Colonic mucosa (tissue), 4 donors: Measurements from ENCODE around the gene FAM163A. TPM values are rescaled to one million over a fixed set of nuclear protein-coding genes. Genes with fewer than 3 reads are reported as not detected.
"Not testable (repeated sequence)": the region's sequence is repeated elsewhere in the genome, so short reads cannot be mapped to it uniquely, and the experiment has no call there.

Source experiments
- DNase-seq: peaks from one replicate; pipeline ENCODE4 v3.0.0-alpha.2; 2020
- H3K27ac ChIP-seq: fragments of 200-600 bp; one replicate; pipeline ENCODE4 v1.8.0; 2021
- H3K27me3 ChIP-seq: fragments of 200-600 bp; one replicate; pipeline ENCODE4 v1.8.0; 2021
- H3K36me3 ChIP-seq: fragments of 200-600 bp; one replicate; pipeline ENCODE4 v1.8.0; 2021
- H3K4me1 ChIP-seq: fragments of 200-600 bp; one replicate; pipeline ENCODE4 v1.8.0; 2021; ENCODE audit warnings: mild to moderate bottlenecking
- H3K4me3 ChIP-seq: fragments of 200-600 bp; one replicate; pipeline ENCODE4 v1.8.0; 2021
- H3K9ac ChIP-seq, 2 donors: one replicate each; pipeline ENCODE4 v1.7.0; 2013; ENCODE audit warnings: control low read depth in 2 of 2, low read depth in 2 of 2, low read length in 2 of 2
- H3K9me3 ChIP-seq: fragments of 200-600 bp; one replicate; pipeline ENCODE4 v1.8.0; 2021
- intact Hi-C: fragments of 100-400 bp; cut with DNase I; formaldehyde crosslinking; loops from one replicate; pipeline ENCODE4 v1.14.1; 2022
- total RNA-seq, 2 donors: library from RNA; stranded (reverse); fragmentation: NEBNext Ultra II Directional in 1 of 2; extraction: Animal tissue kit (Norgen Biotek cat#: 25700) in 1 of 2; gene quantifications; one replicate each; pipeline ENCODE4 v1.2.1, GENCODE V29; 2021
- TF ChIP-seq, protein P1 (sequence below): fragments of 200-600 bp; IDR thresholded peaks from one replicate; pipeline ENCODE4 v1.8.0; 2022; ENCODE audit warnings: antibody characterized with exemption, mild to moderate bottlenecking
- donor health status: healthy.
- donor health status: DM: no; HTN: no; CAD: no.
- donor health status: DM: no; HTN: no; CAD: no.

The FAM163A gene
- total RNA-seq, 2 donors from 2014 or later: 0.10 to 0.56 TPM

DNA sequence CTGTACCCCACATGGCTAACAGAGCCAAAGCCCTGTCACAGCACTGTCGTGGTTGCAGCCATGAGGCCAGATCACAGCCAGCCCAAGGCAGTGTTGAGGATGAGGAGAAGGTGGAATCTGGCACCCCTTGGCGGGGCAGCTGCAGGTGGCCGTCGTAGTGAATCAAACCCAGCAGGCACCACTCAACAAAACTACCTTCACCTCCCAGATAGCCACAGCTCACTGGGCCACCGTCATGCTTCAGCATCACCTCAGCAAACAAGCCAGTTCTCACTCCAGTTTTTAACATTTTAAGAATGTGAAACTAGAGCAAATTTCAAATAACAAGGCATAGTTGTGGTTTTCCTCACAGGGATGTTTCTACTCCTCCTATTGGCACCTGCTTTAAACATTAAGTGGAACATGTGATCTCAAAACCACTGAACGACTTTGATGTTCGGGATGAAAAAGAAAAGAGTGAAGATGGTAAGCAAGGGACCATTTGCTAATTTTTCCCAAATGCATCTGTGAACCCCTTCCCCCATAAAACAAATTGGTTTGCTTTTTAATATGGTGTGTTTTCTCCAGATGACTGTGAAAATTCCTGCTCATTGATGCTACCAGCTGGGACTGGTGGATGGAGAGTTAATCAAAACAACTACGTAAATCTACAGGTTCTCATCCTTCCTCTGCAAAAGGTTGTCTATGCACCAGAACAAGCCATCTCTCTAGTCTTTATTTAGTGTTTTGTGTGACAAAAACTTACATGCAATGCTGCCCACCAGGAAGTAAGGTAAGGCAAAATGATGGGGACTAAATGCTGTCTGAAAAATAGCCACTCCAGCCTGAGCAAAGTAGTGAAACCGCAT lies 89.0 kb downstream of the FAM163A start:
- Histone ChIP-seq H3K4me1 (no peaks in the 10 kb centered on the region), H3K27me3 (no peaks in the 10 kb centered on the region), H3K4me3 (no peak overlapping the region), H3K36me3 (no peaks in the 10 kb centered on the region), H3K27ac (no peak overlapping the region), H3K9me3 (no peaks in the 10 kb centered on the region), H3K9ac (no peak overlapping the region)
- intact Hi-C loops: no loop called here
- TF ChIP-seq, protein P1, sequence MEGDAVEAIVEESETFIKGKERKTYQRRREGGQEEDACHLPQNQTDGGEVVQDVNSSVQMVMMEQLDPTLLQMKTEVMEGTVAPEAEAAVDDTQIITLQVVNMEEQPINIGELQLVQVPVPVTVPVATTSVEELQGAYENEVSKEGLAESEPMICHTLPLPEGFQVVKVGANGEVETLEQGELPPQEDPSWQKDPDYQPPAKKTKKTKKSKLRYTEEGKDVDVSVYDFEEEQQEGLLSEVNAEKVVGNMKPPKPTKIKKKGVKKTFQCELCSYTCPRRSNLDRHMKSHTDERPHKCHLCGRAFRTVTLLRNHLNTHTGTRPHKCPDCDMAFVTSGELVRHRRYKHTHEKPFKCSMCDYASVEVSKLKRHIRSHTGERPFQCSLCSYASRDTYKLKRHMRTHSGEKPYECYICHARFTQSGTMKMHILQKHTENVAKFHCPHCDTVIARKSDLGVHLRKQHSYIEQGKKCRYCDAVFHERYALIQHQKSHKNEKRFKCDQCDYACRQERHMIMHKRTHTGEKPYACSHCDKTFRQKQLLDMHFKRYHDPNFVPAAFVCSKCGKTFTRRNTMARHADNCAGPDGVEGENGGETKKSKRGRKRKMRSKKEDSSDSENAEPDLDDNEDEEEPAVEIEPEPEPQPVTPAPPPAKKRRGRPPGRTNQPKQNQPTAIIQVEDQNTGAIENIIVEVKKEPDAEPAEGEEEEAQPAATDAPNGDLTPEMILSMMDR: no peak
- no peak for DNase-seq

DNA sequence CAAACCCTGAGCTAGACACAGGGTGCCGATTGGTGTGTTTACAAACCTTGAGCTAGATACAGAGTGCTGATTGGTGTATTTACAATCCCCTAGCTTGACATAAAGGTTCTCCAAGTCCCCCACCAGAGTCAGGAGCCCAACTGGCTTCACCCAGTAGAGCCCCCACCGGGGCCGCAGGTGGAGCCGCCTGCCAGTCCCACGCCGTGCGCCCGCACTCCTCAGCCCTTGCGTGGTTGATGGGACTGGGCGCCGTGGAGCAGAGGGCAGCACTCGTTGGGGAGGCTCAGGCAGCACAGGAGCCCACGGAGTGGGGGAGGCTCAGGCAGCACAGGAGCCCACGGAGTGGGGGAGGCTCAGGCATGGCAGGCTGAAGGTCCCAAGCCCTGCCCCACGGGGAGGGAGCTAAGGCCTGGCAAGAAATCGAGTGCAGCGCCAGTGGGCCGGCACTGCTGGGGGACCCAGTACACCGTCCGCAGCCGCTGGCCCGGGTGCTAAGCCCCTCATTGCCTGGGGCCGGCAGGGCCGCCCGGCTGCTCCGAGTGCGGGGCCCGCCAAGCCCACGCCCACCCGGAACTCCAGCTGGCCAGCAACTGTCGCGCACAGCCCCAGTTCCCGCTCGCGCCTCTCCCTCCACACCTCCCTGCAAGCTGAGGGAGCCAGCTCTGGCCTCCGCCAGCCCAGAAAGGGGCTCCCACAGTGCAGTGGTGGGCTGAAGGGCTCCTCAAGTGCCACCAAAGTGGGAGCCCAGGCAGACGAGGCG lies 93.8 kb downstream of the FAM163A start:
- H3K4me1 ChIP-seq, H3K4me3 ChIP-seq, DNase-seq, H3K27me3 ChIP-seq, H3K9ac ChIP-seq, intact Hi-C loops, H3K36me3 ChIP-seq, H3K9me3 ChIP-seq, H3K27ac ChIP-seq: not testable (repeated sequence)

DNA sequence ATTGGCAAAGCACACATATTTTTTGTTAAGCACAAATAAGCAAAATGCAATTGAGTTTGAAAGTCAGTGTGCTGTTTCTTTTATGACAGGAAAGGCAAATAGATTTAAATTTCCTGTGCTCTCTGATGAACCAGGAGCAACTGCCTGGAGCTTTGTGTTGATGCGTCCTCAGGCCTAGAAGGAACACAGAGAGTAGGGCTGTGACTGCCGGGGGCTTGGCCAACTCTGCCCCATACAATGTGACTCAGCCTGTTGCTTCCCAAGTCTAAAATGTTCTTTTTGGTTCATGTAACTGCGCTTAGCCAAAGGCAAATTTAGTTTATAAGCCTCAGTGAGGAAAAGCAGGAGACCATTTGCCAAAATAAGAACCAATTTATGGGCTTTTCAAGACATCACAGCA lies 97.0 kb downstream of the FAM163A start:
- Histone ChIP-seq H3K9me3 (no peaks in the 10 kb centered on the region), H3K4me1 (no peaks in the 10 kb centered on the region), H3K9ac (no peak overlapping the region), H3K27me3 (no peaks in the 10 kb centered on the region), H3K4me3 (no peak overlapping the region), H3K27ac (no peak overlapping the region), H3K36me3 (no peaks in the 10 kb centered on the region)
- TF ChIP-seq, protein P1: no peak
- DNase-seq: no peak
- intact Hi-C loops: no loop called here

DNA sequence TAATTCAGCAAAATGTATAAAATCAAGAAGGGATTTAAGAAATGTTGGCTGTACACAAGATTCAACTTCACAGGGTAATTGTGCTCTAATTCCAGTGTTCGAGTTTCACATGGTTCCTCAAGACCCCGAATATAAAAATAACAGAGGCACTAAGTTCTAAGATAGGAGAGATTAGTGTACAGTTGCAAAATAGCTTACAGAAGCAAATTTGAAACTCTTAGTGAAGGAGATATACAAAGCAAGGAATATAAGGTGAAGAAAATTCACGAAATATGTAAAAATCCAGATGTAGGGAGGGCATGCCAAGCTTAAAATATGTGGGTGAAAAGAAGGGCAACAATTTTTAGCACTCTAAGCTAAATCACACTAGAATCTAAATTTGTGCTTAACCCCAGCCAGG lies 105.1 kb downstream of the FAM163A start:
- intact Hi-C loops: no loop called here
- no peaks in the 10 kb centered on the region for H3K9me3 ChIP-seq
- TF ChIP-seq, protein P1: no peak
- H3K27me3 ChIP-seq: no peaks in the 10 kb centered on the region
- no peak for DNase-seq
- no peak overlapping the region for H3K9ac ChIP-seq
- H3K4me3 ChIP-seq: no peak overlapping the region
- H3K27ac ChIP-seq: no peak overlapping the region
- H3K4me1 ChIP-seq: no peaks in the 10 kb centered on the region
- no peaks in the 10 kb centered on the region for H3K36me3 ChIP-seq

DNA sequence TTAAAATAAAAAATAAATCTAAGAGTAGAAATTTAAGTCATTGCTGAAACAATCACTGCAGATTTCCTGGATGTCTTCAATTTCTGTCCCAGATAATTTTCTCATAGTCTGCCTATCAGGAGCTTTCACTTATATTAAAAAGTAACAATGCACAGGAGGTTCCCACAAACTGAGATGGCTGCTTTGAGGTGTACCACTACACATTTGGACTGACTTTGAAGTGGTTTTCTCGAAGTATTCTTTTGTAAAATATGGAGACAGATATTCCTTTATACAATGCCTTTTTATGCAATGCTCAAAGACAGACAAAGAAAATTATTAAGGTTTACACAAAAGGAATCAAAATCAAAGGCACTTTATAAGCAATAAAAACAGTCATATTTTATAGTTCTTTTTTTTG lies 110.0 kb downstream of the FAM163A start:
- Histone ChIP-seq H3K36me3 (no peaks in the 10 kb centered on the region), H3K9ac (no peak overlapping the region), H3K9me3 (no peaks in the 10 kb centered on the region), H3K4me1 (no peaks in the 10 kb centered on the region), H3K27me3 (no peaks in the 10 kb centered on the region), H3K27ac (no peak overlapping the region), H3K4me3 (no peak overlapping the region)
- no peak for DNase-seq
- TF ChIP-seq, protein P1: no peak
- intact Hi-C loops: no loop called here

DNA sequence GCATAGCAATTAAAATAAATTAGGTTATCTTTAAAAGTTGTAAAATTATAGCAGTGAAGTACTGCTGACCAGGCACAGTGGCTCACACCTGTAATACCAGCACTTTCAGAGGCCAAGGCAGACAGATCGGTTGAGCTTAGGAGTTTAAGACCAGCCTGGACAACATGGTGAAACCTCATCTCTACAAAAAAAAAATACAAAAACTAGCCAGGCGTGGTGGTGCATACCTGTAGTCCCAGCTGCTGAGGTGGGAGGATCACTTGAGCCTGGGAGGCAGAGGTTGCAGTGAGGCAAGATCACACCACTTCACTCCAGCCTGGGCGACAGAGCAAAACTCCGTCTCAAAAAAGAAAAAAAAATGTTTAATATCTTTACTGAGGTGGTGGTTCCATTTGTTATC lies 112.7 kb downstream of the FAM163A start:
- DNase-seq, H3K27me3 ChIP-seq, H3K9ac ChIP-seq, H3K36me3 ChIP-seq, H3K27ac ChIP-seq, H3K4me1 ChIP-seq, intact Hi-C loops, H3K9me3 ChIP-seq, H3K4me3 ChIP-seq: not testable (repeated sequence)
